ENCODE data around the gene MBD3L3. TPM values are rescaled to one million over a fixed set of nuclear protein-coding genes. Genes with fewer than 3 reads are reported as not detected.

MBD3L3 gene
- polyA plus RNA-seq, 2 of the 4 experiments (the other 2 are of a cell fraction) = not detected

- DNase-seq (ENCODE audit: low read depth in 1 of 2, low spot score in 1 of 2) (no peak), FAIRE-seq (no peak), ATAC-seq (no peak)
- no peak for TF ChIP-seq HOXB13 (CRISPR knock-in tag; IDR thresholded peaks at IDR 0.05; ENCODE audit: low read depth)
- no peak for TF ChIP-seq HES2 (IDR thresholded peaks at IDR 0.05)
- TF ChIP-seq RCOR1 (IDR thresholded peaks at IDR 0.05; ENCODE audit: low read depth, low read length) = no peak
- TF ChIP-seq CBX8 (IDR thresholded peaks at IDR 0.05) = no peak
- no peak for TF ChIP-seq ESRRA (IDR thresholded peaks at IDR 0.05; ENCODE audit: borderline replicate concordance, low read length)
- ChIA-PET CTCF (no interaction called here), POLR2A (no interaction called here)
- H3K4me1 ChIP-seq = no peaks in the 10 kb centered on the region
- H3K4me2 ChIP-seq = no peak overlapping the region
- H3K4me3 ChIP-seq = no peak overlapping the region
- peaks cover 78% of the 10 kb centered on the region for H3K9me3 ChIP-seq
- no peak overlapping the region for H3K27ac ChIP-seq
- WGBS (ENCODE audit: missing lambda C conversion rate) = 96% methylated on average over 5 of the region's 6 CpGs
Observed at GRCh38 chr19:7076151-7076550, 17.7 kb upstream of the MBD3L3 start.

GRCh38 chr19:7074705-7075282 is 16.3 kb upstream of the MBD3L3 start:
- TF ChIP-seq NR3C1 (IDR thresholded peaks at IDR 0.05) (no peak), HDAC2 (IDR thresholded peaks at IDR 0.05) (no peak), HOXB5 (CRISPR knock-in tag; IDR thresholded peaks at IDR 0.05) (no peak), TFCP2L1 (CRISPR knock-in tag; IDR thresholded peaks at IDR 0.05) (no peak), SREBF2 (IDR thresholded peaks at IDR 0.05) (no peak)
- Histone ChIP-seq H3K4me3 (no peak overlapping the region), H3K9me3 (peaks cover 70% of the 10 kb centered on the region), H3K27ac (no peak overlapping the region), H3K4me1 (no peaks in the 10 kb centered on the region), H3K4me2 (no peak overlapping the region)
- 98% methylated on average over 18 of the region's 29 CpGs for WGBS (ENCODE audit: missing lambda C conversion rate)
- no peak for ATAC-seq
- ChIA-PET CTCF (interaction anchor here (1.2 kb wide), 2 partner anchors 27 to 306 kb away, joined by 3 to 4 read pairs; no protein-coding TSS in a partner anchor), POLR2A (no interaction called here)
- no peak for DNase-seq (ENCODE audit: low read depth in 1 of 2, low spot score in 1 of 2)
- FAIRE-seq = no peak

- no peak for TF ChIP-seq HOXB13 (CRISPR knock-in tag; IDR thresholded peaks at IDR 0.05; ENCODE audit: low read depth)
- TF ChIP-seq ATOH8 (CRISPR knock-in tag; IDR thresholded peaks at IDR 0.05; ENCODE audit: low read depth) = no peak
- no peak for TF ChIP-seq TP53 (CRISPR knock-in tag; IDR thresholded peaks at IDR 0.05)
- TF ChIP-seq KDM5A (IDR thresholded peaks at IDR 0.05) = no peak
- WGBS (ENCODE audit: missing lambda C conversion rate) = 92% methylated on average over 6 of the region's 6 CpGs
Observed at GRCh38 chr19:7072541-7072940, 14.1 kb upstream of the MBD3L3 start.

GRCh38 chr19:7069904-7070226 is 11.4 kb upstream of the MBD3L3 start:
- peak in 1 of 2 experiments; percentile 11 for DNase-seq (ENCODE audit: low read depth in 1 of 2, low spot score in 1 of 2)
- H3K9me3 ChIP-seq = peaks cover 33% of the 10 kb centered on the region
- peak overlapping the region; percentile 87 for H3K4me2 ChIP-seq
- H3K27ac ChIP-seq = peak overlapping the region; percentile 92 to 97
- H3K4me3 ChIP-seq = peak overlapping the region; percentile 84
- no peaks in the 10 kb centered on the region for H3K4me1 ChIP-seq
- FAIRE-seq = no peak
- ChIA-PET POLR2A (interaction anchor here (0.7 to 1.4 kb wide), 2 partner anchors 29 to 406 kb away, joined by 10 to 18 read pairs; no protein-coding TSS in a partner anchor), CTCF (no interaction called here)
- TF ChIP-seq HOXB13 (CRISPR knock-in tag; IDR thresholded peaks at IDR 0.05; ENCODE audit: low read depth) (no peak), SMC3 (IDR thresholded peaks at IDR 0.05) (no peak), PHF8 (IDR thresholded peaks at IDR 0.05; ENCODE audit: borderline replicate concordance, low read depth) (no peak), ESRRA (IDR thresholded peaks at IDR 0.05; ENCODE audit: borderline replicate concordance, low read length) (no peak), CEBPB (IDR thresholded peaks at IDR 0.05) (no peak), CBX8 (IDR thresholded peaks at IDR 0.05) (no peak), RAD21 (conservative IDR thresholded peaks at IDR 0.05 in 1 of 2, IDR thresholded peaks at IDR 0.05 in 1 of 2) (no peak), JUNB (IDR thresholded peaks at IDR 0.05) (no peak), CTCF (IDR thresholded peaks at IDR 0.05) (no peak), HDAC2 (IDR thresholded peaks at IDR 0.05) (no peak), ZSCAN20 (CRISPR knock-in tag; IDR thresholded peaks at IDR 0.05) (no peak), CHD4 (IDR thresholded peaks at IDR 0.05; ENCODE audit: borderline replicate concordance) (no peak), POLR2A (IDR thresholded peaks at IDR 0.05; ENCODE audit: low read length) (no peak), TFCP2L1 (CRISPR knock-in tag; IDR thresholded peaks at IDR 0.05) (no peak), MAX (IDR thresholded peaks at IDR 0.05) (no peak), MYC (IDR thresholded peaks at IDR 0.05; ENCODE audit: borderline replicate concordance, low read length) (no peak), POLR2AphosphoS2 (conservative IDR thresholded peaks at IDR 0.05; ENCODE audit: low read length) (no peak)
- 0% methylated on average over 4 of the region's 12 CpGs for WGBS (ENCODE audit: missing lambda C conversion rate)
- ATAC-seq = peak; percentile 49 to 62; a peak in 4 of 6 replicates

More at GRCh38 chr19:7072541-7072940, 14.1 kb upstream of the MBD3L3 start:
- ATAC-seq = no peak
- no peak overlapping the region for H3K4me2 ChIP-seq
- no peaks in the 10 kb centered on the region for H3K4me1 ChIP-seq
- FAIRE-seq = no peak
- ChIA-PET POLR2A (no interaction called here), CTCF (interaction anchor here (0.7 to 1.9 kb wide), 2 partner anchors 9 to 20 kb away, joined by 3 to 5 read pairs; no protein-coding TSS in a partner anchor)
- H3K9me3 ChIP-seq = peaks cover 51% of the 10 kb centered on the region
- H3K4me3 ChIP-seq = no peak overlapping the region
- no peak for DNase-seq (ENCODE audit: low read depth in 1 of 2, low spot score in 1 of 2)
- H3K27ac ChIP-seq = no peak overlapping the region

Data from A549 (cell line).